Gastroesophageal sphincter (tissue), 3 donors: ENCODE results near the gene TAOK3.

Experiments used
- POLR2A ChIP-seq, 2 donors: fragments of 450-650 bp; IDR thresholded peaks; one replicate each; pipeline ENCODE4 v1.6.1; 2017; ENCODE audit warnings: antibody characterized with exemption in 2 of 2, mild to moderate bottlenecking in 2 of 2, moderate library complexity in 1 of 2
- POLR2AphosphoS5 ChIP-seq: sonication (generic); formaldehyde crosslinking; IDR thresholded peaks from one replicate; pipeline ENCODE4 v1.6.1; 2017; ENCODE audit warnings: antibody characterized with exemption
- TF ChIP-seq, protein P1 (sequence below), 4 experiments: fragments of 200-600 bp in 2 of 4; fragments of 450-650 bp in 2 of 4; sonication (generic) in 1 of 4; IDR thresholded peaks; one replicate each; pipeline ENCODE4 v1.5.1; 2017 to 2019; ENCODE audit warnings: antibody characterized with exemption in 4 of 4, mild to moderate bottlenecking in 2 of 4, moderate library complexity in 2 of 4

DNA sequence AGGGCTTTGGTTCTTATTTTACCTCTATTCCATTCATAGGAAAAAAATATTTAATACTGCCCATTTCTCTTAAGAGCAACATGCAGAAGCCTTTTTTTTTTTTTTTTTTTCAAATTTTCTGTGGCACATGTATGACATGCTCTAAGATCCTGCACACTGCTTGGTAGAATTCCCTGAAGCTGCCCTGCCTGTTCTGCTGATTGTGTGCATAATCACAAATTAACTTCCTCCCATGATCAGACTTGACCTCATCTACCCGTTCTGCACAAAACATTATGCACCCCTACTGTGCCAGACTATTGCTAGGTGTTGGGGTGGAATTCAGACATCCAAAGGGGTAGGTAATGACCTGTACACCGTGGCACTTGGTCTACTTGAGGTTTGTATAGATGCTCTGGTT is 25.8 kb upstream of the TAOK3 start:
- TF ChIP-seq, protein P1, sequence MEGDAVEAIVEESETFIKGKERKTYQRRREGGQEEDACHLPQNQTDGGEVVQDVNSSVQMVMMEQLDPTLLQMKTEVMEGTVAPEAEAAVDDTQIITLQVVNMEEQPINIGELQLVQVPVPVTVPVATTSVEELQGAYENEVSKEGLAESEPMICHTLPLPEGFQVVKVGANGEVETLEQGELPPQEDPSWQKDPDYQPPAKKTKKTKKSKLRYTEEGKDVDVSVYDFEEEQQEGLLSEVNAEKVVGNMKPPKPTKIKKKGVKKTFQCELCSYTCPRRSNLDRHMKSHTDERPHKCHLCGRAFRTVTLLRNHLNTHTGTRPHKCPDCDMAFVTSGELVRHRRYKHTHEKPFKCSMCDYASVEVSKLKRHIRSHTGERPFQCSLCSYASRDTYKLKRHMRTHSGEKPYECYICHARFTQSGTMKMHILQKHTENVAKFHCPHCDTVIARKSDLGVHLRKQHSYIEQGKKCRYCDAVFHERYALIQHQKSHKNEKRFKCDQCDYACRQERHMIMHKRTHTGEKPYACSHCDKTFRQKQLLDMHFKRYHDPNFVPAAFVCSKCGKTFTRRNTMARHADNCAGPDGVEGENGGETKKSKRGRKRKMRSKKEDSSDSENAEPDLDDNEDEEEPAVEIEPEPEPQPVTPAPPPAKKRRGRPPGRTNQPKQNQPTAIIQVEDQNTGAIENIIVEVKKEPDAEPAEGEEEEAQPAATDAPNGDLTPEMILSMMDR (IDR thresholded peaks at IDR 0.05): no peak
- TF ChIP-seq POLR2A (IDR thresholded peaks at IDR 0.05) (no peak), POLR2AphosphoS5 (no peak)
